GDM1 (cell line): ENCODE results near the gene MFSD2A.
"Not testable (repeated sequence)": the region's sequence is repeated elsewhere in the genome, so short reads cannot be mapped to it uniquely, and the experiment has no call there.

Source experiments
- DNase-seq: peaks from one replicate; lab custom pipeline; 2025; lab: John Stamatoyannopoulos, UW

MFSD2A gene

GRCh38 chr1:39954870-39955546 lies at the start of gene MFSD2A:
MFSD2A (plus strand) TSS chr1:39955145; CDS start chr1:39955293, 148 bp downstream.
- peak; percentile 82 for DNase-seq

- DNase-seq: no peak
These were observed 49.8 kb upstream of the MFSD2A start for GRCh38 chr1:39905172-39905571.

GRCh38 chr1:39907528-39908453 lies 47.2 kb upstream of the MFSD2A start:
- DNase-seq: no peak

- DNase-seq: no peak
These were observed 46.4 kb upstream of the MFSD2A start for GRCh38 chr1:39908534-39908933.

- no peak for DNase-seq
These were observed 44.7 kb upstream of the MFSD2A start for GRCh38 chr1:39910263-39910662.

- DNase-seq: not testable (repeated sequence)
These were observed 41.8 kb upstream of the MFSD2A start for GRCh38 chr1:39913136-39913535.

GRCh38 chr1:39915499-39916129 lies 39.3 kb upstream of the MFSD2A start:
- no peak for DNase-seq

GRCh38 chr1:39917825-39918224 lies 37.1 kb upstream of the MFSD2A start:
- no peak for DNase-seq

GRCh38 chr1:39919545-39919944 lies 35.4 kb upstream of the MFSD2A start:
- peak; percentile 68 for DNase-seq

- no peak for DNase-seq
These were observed 32.7 kb upstream of the MFSD2A start for GRCh38 chr1:39922251-39922688.

- no peak for DNase-seq
These were observed 29.1 kb upstream of the MFSD2A start for GRCh38 chr1:39925721-39926342.

GRCh38 chr1:39926343-39926793 lies 28.6 kb upstream of the MFSD2A start:
- DNase-seq: peak; percentile 27

- DNase-seq: no peak
These were observed 28.1 kb upstream of the MFSD2A start for GRCh38 chr1:39926820-39927219.

GRCh38 chr1:39927538-39927937 lies 27.4 kb upstream of the MFSD2A start:
- no peak for DNase-seq

- DNase-seq: no peak
These were observed 25.9 kb upstream of the MFSD2A start for GRCh38 chr1:39928809-39929587.

GRCh38 chr1:39933956-39934941 lies 20.7 kb upstream of the MFSD2A start:
- peak; percentile 11 for DNase-seq

- DNase-seq: peak; percentile 59
These were observed 18.0 kb upstream of the MFSD2A start for GRCh38 chr1:39936724-39937491.

- no peak for DNase-seq
These were observed 16.1 kb upstream of the MFSD2A start for GRCh38 chr1:39938856-39939255.

GRCh38 chr1:39940253-39940652 lies 14.7 kb upstream of the MFSD2A start:
- DNase-seq: peak; percentile 31
